Ovary (tissue), 9 donors: Measurements from ENCODE around the gene MDP1. TPM values are rescaled to one million over a fixed set of nuclear protein-coding genes. Genes with fewer than 3 reads are reported as not detected.
A peak's percentile ranks its signal among the peaks of the same experiment; 100 is the strongest.

Experiments used
- DNase-seq, 5 donors: peaks; one replicate each; pipeline ENCODE4 v3.0.0-alpha.2; 2019 to 2020
- H3K27ac ChIP-seq, 2 donors: fragments of 200-600 bp; one replicate each; pipeline versions ENCODE4 v1.5.1 to v1.8.0; 2019 to 2022
- H3K27me3 ChIP-seq: fragments of 200-600 bp; one replicate; pipeline ENCODE4 v1.8.0; 2022
- H3K36me3 ChIP-seq: fragments of 200-600 bp; sonication (generic); one replicate; pipeline ENCODE4 v1.5.1; 2019
- H3K4me1 ChIP-seq: one replicate; pipeline ENCODE4 v1.8.1; 2013; ENCODE audit warnings: mild to moderate bottlenecking, moderate library complexity; ENCODE audit not compliant: insufficient read depth
- H3K4me3 ChIP-seq: fragments of 200-600 bp; sonication (generic); one replicate; pipeline ENCODE4 v1.5.1; 2017
- H3K9me3 ChIP-seq, 2 donors: fragments of 200-600 bp in 1 of 2; sonication (generic) in 1 of 2; one replicate each; pipeline versions ENCODE4 v1.5.1 to v1.8.1; 2013 to 2019; ENCODE audit warnings: mild to moderate bottlenecking in 1 of 2, moderate library complexity in 1 of 2
- CTCF ChIP-seq, 3 donors: fragments of 450-650 bp in 2 of 3; fragments of 200-600 bp in 1 of 3; IDR thresholded peaks; one replicate each; pipeline versions ENCODE4 v1.5.1 to v1.8.0; 2016 to 2022; ENCODE audit warnings: antibody characterized with exemption in 3 of 3, mild to moderate bottlenecking in 1 of 3
- EP300 ChIP-seq: sonication (generic); formaldehyde crosslinking; IDR thresholded peaks from one replicate; pipeline ENCODE4 v1.6.1; 2017; ENCODE audit warnings: antibody characterized with exemption
- POLR2A ChIP-seq: fragments of 450-650 bp; IDR thresholded peaks from one replicate; pipeline ENCODE4 v1.6.1; 2017; ENCODE audit warnings: antibody characterized with exemption, mild to moderate bottlenecking, moderate library complexity
- WGBS, 3 donors: extraction: QIAGEN DNeasy Blood & Tissue Kit in 1 of 3; methylation state at CpG; one replicate each; pipeline versions ENCODE4 v1.1.5 to v1.1.7; 2013 to 2017; 5-methylcytosine and 5-hydroxymethylcytosine counted together
- intact Hi-C, 4 donors: fragments of 100-400 bp; cut with DNase I; formaldehyde crosslinking; loops; one replicate each; pipeline versions ENCODE4 v1.11.0 to v1.15.1; 2022 to 2023
- polyA plus RNA-seq, 2 donors: library from polyadenylated mRNA; stranded (reverse); fragments of 200-250 nt in 1 of 2; fragments of 350-450 nt in 1 of 2; fragmentation: Illumina TruSeq in 1 of 2; extraction: RNeasy Lipid Tissue Mini Kit (QIAGEN cat#74804) in 1 of 2; gene quantifications; one replicate each; pipeline ENCODE4 v1.2.3, GENCODE V29; 2013 to 2014
- total RNA-seq, 7 donors: library from RNA; depleted of rRNA in 2 of 7; stranded (reverse); fragments of >200 nt in 2 of 7; fragmentation: NEBNext Ultra II Directional in 3 of 7; extraction: Animal tissue kit (Norgen Biotek cat#: 25700) in 3 of 7; gene quantifications; one replicate each; pipeline versions ENCODE4 v1.1.0 to v1.2.4, GENCODE V29; 2016 to 2023
- donor health status: DM: no; HTN: no; CAD: no; lungs with moderate emphysema.
- donor health status: DM: no; HTN: no; CAD: no.
- donor health status: Bipolar disorder and iron deficiency.
- donor health status: DM: yes; HTN: yes; CAD: no.
- donor health status: DM: no; HTN: no; CAD: no.
- donor health status: DM: yes; HTN: yes; CAD: no.

The MDP1 gene
- total and polyA plus RNA-seq, 9 donors = 15.5 to 32.6 (median 19.4) TPM

GRCh38 chr14:24255931-24256711 is 40.3 kb upstream of the MDP1 start:
- peaks cover 3% of the 10 kb centered on the region for H3K4me1 ChIP-seq
- no peaks in the 10 kb centered on the region for H3K27me3 ChIP-seq
- no peaks in the 10 kb centered on the region for H3K36me3 ChIP-seq
- TF ChIP-seq CTCF (IDR thresholded peaks at IDR 0.05) (no peak), EP300 (no peak), POLR2A (no peak)
- no peak overlapping the region for H3K4me3 ChIP-seq
- intact Hi-C loops = no loop called here
- 93 to 94% (median 93%) methylated on average over 12 of the region's 12 CpGs for WGBS, 3 donors
- no peak overlapping the region for H3K27ac ChIP-seq
- no peaks in the 10 kb centered on the region for H3K9me3 ChIP-seq
- DNase-seq = peak in 2 of 5 donors; percentile 10 to 18

- H3K36me3 ChIP-seq = no peaks in the 10 kb centered on the region
- peaks cover 3% of the 10 kb centered on the region for H3K4me1 ChIP-seq
- WGBS, 3 donors = 86 to 91% (median 86%) methylated on average over 8 of the region's 8 CpGs
- H3K4me3 ChIP-seq = no peak overlapping the region
- DNase-seq = peak in 2 of 5 donors; percentile 13 to 20
- H3K27ac ChIP-seq = no peak overlapping the region
- no peaks in the 10 kb centered on the region for H3K9me3 ChIP-seq
- intact Hi-C loops = no loop called here
- no peak for TF ChIP-seq POLR2A
- TF ChIP-seq EP300 = no peak
- TF ChIP-seq CTCF (IDR thresholded peaks at IDR 0.05) = no peak
- H3K27me3 ChIP-seq = no peaks in the 10 kb centered on the region
Observed at GRCh38 chr14:24255438-24255837, 39.6 kb upstream of the MDP1 start.

- peaks cover 3% of the 10 kb centered on the region for H3K4me1 ChIP-seq
- TF ChIP-seq EP300 (no peak), CTCF (IDR thresholded peaks at IDR 0.05) (no peak), POLR2A (no peak)
- 88 to 91% (median 91%) methylated on average over 19 of the region's 19 CpGs for WGBS, 3 donors
- no peaks in the 10 kb centered on the region for H3K9me3 ChIP-seq
- DNase-seq = peak in 3 of 5 donors; percentile 11 to 29 (median 12)
- H3K27me3 ChIP-seq = no peaks in the 10 kb centered on the region
- intact Hi-C loops = no loop called here
- H3K36me3 ChIP-seq = no peaks in the 10 kb centered on the region
- no peak overlapping the region for H3K27ac ChIP-seq
- no peak overlapping the region for H3K4me3 ChIP-seq
Observed at GRCh38 chr14:24254630-24255392, 38.9 kb upstream of the MDP1 start.

- WGBS, 3 donors = 82 to 86% (median 82%) methylated on average over 7 of the region's 7 CpGs
- Histone ChIP-seq H3K4me3 (no peak overlapping the region), H3K9me3 (no peaks in the 10 kb centered on the region), H3K27me3 (no peaks in the 10 kb centered on the region), H3K4me1 (peaks cover 1% of the 10 kb centered on the region), H3K36me3 (no peaks in the 10 kb centered on the region), H3K27ac (no peak overlapping the region)
- intact Hi-C loops = no loop called here
- TF ChIP-seq EP300 (no peak), CTCF (IDR thresholded peaks at IDR 0.05) (no peak), POLR2A (no peak)
- peak in 1 of 5 donors; percentile 20 for DNase-seq
Observed at GRCh38 chr14:24253936-24254335, 38.1 kb upstream of the MDP1 start.
